ENCODE results near the gene TAX1BP1.

The TAX1BP1 gene

DNA sequence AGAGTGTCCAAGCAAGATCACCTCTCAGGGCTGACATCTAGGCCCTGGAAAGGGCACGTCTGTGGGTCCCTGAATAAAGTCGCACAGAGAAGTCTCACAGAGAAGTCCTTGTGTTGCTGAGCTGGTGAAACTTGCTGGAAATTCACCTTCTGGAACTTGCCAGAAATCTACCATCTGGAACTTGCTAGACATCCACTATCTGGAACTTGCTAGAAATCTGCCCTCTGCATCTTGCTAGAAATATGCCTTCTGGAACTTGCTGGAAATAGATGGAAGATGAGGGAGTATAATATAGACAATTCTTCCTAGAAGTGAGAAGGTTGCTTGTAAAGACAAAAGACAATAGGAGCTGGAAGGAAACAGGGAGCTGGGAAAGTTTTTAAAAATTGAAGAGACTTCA is 5.4 kb upstream of the TAX1BP1 start:
- DNase-seq = no peak
- H3K36me3 ChIP-seq = no peaks in the 10 kb centered on the region
- H3K4me3 ChIP-seq (ENCODE audit: low read depth, low read length) = no peak overlapping the region
- no peaks in the 10 kb centered on the region; the same call in 1 of the 2 replicates for H3K9me3 ChIP-seq
- TF ChIP-seq, protein P1, sequence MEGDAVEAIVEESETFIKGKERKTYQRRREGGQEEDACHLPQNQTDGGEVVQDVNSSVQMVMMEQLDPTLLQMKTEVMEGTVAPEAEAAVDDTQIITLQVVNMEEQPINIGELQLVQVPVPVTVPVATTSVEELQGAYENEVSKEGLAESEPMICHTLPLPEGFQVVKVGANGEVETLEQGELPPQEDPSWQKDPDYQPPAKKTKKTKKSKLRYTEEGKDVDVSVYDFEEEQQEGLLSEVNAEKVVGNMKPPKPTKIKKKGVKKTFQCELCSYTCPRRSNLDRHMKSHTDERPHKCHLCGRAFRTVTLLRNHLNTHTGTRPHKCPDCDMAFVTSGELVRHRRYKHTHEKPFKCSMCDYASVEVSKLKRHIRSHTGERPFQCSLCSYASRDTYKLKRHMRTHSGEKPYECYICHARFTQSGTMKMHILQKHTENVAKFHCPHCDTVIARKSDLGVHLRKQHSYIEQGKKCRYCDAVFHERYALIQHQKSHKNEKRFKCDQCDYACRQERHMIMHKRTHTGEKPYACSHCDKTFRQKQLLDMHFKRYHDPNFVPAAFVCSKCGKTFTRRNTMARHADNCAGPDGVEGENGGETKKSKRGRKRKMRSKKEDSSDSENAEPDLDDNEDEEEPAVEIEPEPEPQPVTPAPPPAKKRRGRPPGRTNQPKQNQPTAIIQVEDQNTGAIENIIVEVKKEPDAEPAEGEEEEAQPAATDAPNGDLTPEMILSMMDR (IDR thresholded peaks at IDR 0.05; ENCODE audit: low read depth, low read length) = no peak
- no peaks in the 10 kb centered on the region; the same call in 1 of the 2 replicates for H3K27me3 ChIP-seq
- no peaks in the 10 kb centered on the region for H3K4me1 ChIP-seq

DNA sequence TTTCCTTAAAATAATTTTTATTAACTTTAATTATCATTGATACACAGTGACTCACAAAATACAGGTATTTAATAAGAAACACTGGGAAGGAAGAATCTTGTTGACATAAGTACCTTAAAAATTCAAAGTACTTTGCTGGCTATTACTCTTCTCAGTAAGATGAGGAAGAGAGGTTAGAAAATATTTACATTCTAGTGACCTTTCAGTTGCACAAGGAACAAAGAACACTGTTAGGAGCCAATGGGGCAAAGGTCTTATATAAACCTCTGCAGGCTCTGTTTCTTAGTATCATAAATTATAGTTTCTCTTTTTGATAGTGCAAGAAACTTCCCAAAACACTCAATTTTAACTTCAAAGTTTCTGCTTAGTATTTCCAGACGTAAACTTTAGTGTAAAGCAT is 4.8 kb upstream of the TAX1BP1 start:
- DNase-seq = no peak
- Histone ChIP-seq H3K9me3 (no peaks in the 10 kb centered on the region; the same call in 1 of the 2 replicates), H3K4me1 (no peaks in the 10 kb centered on the region), H3K36me3 (no peaks in the 10 kb centered on the region), H3K27me3 (no peaks in the 10 kb centered on the region; the same call in 1 of the 2 replicates), H3K4me3 (ENCODE audit: low read depth, low read length) (no peak overlapping the region)
- TF ChIP-seq, protein P1 (IDR thresholded peaks at IDR 0.05; ENCODE audit: low read depth, low read length) = no peak

DNA sequence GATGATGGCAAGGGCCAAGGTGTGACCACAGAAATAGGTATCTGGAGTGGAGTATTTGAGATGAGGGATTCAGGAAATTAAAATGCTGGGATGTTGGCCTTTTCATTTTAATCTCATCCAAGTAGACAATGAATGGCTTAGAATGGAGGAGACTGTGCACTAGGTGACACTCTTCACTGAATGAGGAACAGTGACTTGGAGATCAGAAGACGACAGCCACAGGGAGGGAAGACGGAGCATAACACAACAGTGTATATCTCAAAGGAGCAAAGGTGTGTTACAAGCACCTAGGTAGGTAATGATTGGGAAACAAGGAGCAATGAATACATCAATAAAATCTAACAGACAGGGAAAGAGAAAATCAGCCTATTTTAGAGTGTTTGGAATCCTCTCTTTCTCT is 4.1 kb upstream of the TAX1BP1 start:
- no peak for DNase-seq
- H3K27me3 ChIP-seq = no peaks in the 10 kb centered on the region; the same call in 1 of the 2 replicates
- TF ChIP-seq, protein P1 (IDR thresholded peaks at IDR 0.05; ENCODE audit: low read depth, low read length) = no peak
- no peaks in the 10 kb centered on the region for H3K4me1 ChIP-seq
- H3K36me3 ChIP-seq = no peaks in the 10 kb centered on the region
- H3K9me3 ChIP-seq = no peaks in the 10 kb centered on the region; the same call in 1 of the 2 replicates
- no peak overlapping the region for H3K4me3 ChIP-seq (ENCODE audit: low read depth, low read length)

DNA sequence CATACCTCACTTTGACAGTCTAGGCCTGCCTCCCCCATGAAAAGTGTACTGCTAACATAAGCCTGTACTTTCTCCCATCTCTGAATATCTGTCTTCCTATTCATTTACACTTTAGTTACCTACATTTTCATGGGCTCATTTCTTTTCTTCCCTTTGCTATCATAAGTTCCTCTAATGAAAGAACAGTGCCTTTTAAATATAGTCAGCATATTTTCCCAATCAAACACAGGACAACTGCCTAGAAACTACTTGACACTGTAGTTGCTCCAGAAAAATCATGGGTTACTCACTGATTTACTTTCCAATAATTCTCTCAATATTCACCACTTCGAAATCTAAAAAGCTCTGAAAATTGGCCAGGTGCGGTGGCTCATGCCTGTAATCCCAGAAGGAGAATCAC is 2.8 kb upstream of the TAX1BP1 start:
- Histone ChIP-seq H3K36me3 (no peaks in the 10 kb centered on the region), H3K4me1 (peaks cover 4% of the 10 kb centered on the region; the same call in 1 of the 2 replicates), H3K9me3 (no peaks in the 10 kb centered on the region; the same call in 1 of the 2 replicates), H3K27me3 (no peaks in the 10 kb centered on the region; the same call in 1 of the 2 replicates), H3K4me3 (ENCODE audit: low read depth, low read length) (no peak overlapping the region)
- TF ChIP-seq, protein P1 (IDR thresholded peaks at IDR 0.05; ENCODE audit: low read depth, low read length) = no peak
- DNase-seq = no peak

DNA sequence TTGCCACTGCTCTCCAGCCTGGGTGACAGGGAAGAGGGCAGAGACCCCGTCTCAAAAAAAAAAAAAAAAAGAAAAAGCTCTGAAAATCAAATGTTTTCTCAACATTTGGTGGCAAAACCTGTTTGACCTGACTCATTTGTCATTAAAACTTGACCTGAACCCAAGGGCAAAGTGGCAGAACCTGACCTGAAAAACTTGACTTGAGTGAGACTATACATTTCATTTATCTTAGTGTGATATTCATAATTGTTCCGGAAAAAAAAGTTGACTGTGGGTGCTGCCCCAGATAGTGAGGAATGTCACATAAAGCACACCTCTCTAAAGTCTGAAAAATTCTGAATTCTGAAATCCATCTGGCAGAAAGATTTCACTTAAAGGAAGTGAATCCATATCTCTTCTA is 2.3 kb upstream of the TAX1BP1 start:
- Histone ChIP-seq H3K27me3 (no peaks in the 10 kb centered on the region; the same call in 1 of the 2 replicates), H3K4me1 (peaks cover 4% of the 10 kb centered on the region; the same call in 1 of the 2 replicates), H3K4me3 (ENCODE audit: low read depth, low read length) (no peak overlapping the region), H3K36me3 (no peaks in the 10 kb centered on the region), H3K9me3 (no peaks in the 10 kb centered on the region; the same call in 1 of the 2 replicates)
- TF ChIP-seq, protein P1 (IDR thresholded peaks at IDR 0.05; ENCODE audit: low read depth, low read length) = no peak
- DNase-seq = no peak

DNA sequence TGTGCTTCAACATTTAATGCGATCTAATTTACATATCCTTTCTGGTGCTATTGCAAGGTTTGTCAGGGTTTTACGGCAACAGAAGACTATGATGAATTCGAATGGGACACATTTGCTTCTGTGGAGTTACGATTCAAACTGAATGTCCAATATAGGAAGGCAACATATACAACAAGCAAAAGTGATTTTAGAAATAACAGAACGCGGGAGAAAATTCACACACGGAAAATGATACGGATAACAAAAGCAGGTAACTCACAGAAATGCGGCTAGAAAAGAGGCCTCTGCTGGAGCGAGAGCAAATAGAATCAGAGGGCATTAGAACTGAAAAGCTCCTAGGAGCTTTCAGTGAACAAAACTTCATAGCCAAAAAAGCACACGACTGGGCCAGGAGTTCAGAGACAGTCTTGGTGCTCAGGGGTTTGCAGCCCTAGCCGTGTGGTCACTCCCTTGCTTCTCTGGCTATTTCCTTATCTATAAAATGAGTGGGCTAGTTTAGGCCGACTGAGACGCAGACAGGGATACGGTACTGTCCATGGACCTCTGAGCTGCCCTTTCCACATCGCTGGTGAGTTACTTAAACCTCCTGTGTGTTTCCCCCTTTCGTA is 557 bp upstream of the TAX1BP1 start:
- Histone ChIP-seq H3K4me3 (ENCODE audit: low read depth, low read length) (peak overlapping the region; percentile 99), H3K27me3 (no peaks in the 10 kb centered on the region; the same call in 1 of the 2 replicates), H3K9me3 (no peaks in the 10 kb centered on the region; the same call in 1 of the 2 replicates), H3K36me3 (no peaks in the 10 kb centered on the region), H3K4me1 (peaks cover 4% of the 10 kb centered on the region; the same call in 1 of the 2 replicates)
- TF ChIP-seq, protein P1 (IDR thresholded peaks at IDR 0.05; ENCODE audit: low read depth, low read length) = no peak
- DNase-seq = no peak

Data from BE2C (cell line).